HCT116 (cell line): ENCODE data around the gene CLOCK. TPM values are rescaled to one million over a fixed set of nuclear protein-coding genes. Genes with fewer than 3 reads are reported as not detected.

Source experiments
- ATAC-seq: fragments of 200-7000 bp; cut with Tn5 transposase; 2 replicates; pipeline ENCODE4 v1.9.1; 2020; ENCODE audit warnings: mild to moderate bottlenecking, moderate library complexity
- BruUV-seq: library from RNA; stranded (reverse); fragments of 400-500 nt; replicated peaks from 2 replicates; lab custom pipeline; 2021; lab: Mats Ljungman, UMichigan
- CTCF ChIA-PET: fragments of 300-600 bp; sonication (Branson Sonifier 250); formaldehyde crosslinking; loops from one replicate; lab custom pipeline; 2021; ENCODE audit warnings: antibody characterized with exemption; lab: Charles Lee
- POLR2A ChIA-PET: fragments of 300-600, 350-600 bp; sonication (Branson Sonifier 250); formaldehyde crosslinking; loops from one replicate; lab custom pipeline; 2021; ENCODE audit warnings: antibody characterized with exemption; lab: Charles Lee
- RAD21 ChIA-PET, 2 experiments: fragments of 300-600 bp; sonication (Branson Sonifier 250); formaldehyde crosslinking; loops; one replicate each; lab custom pipeline; 2023; ENCODE audit warnings: low total read pairs in 2 of 2; ENCODE audit not compliant: uncharacterized antibody in 2 of 2, unreplicated experiment in 2 of 2, low non-redundant PET in 1 of 2; lab: Charles Lee
- DNase-seq: peaks from one replicate; pipeline ENCODE4 v3.0.0-alpha.2; 2010; ENCODE audit warnings: low read depth, low spot score
- H2AFZ ChIP-seq: fragments of 200-600 bp; shearing (Covaris generic), sonication (generic); 2 replicates; pipeline ENCODE4 v1.6.1; 2017; ENCODE audit warnings: low read depth, mixed run types, mixed read lengths, antibody characterized with exemption, low read length; ENCODE audit not compliant: poor library complexity, severe bottlenecking
- H3K27ac ChIP-seq: 2 replicates; pipeline ENCODE4 v1.5.1; 2012; ENCODE audit warnings: low read depth, low read length
- H3K27me3 ChIP-seq: fragments of 200-600 bp; sonication (generic); 2 replicates; pipeline ENCODE4 v1.6.1; 2016; ENCODE audit warnings: mixed run types, low read length, mixed read lengths; ENCODE audit not compliant: insufficient read depth
- H3K36me3 ChIP-seq, 2 experiments: fragments of 200-500 bp in 1 of 2; fragments of 200-600 bp in 1 of 2; sonication (Bioruptor generic) in 1 of 2; sonication (generic) in 1 of 2; 2 replicates each; pipeline versions ENCODE4 v1.5.1 to v1.6.1; 2014 to 2016; ENCODE audit warnings: low read length in 2 of 2, inconsistent platforms in 1 of 2, mixed read lengths in 1 of 2, mixed run types in 1 of 2; ENCODE audit not compliant: insufficient read depth in 2 of 2, control insufficient read depth in 1 of 2
- H3K4me1 ChIP-seq, 2 experiments: fragments of 200-600 bp in 1 of 2; sonication (generic) in 1 of 2; 2 replicates each; pipeline versions ENCODE4 v1.5.1 to v1.6.1; 2012 to 2017; ENCODE audit warnings: low read length in 2 of 2, inconsistent platforms in 1 of 2, mild to moderate bottlenecking in 1 of 2, mixed read lengths in 1 of 2, mixed run types in 1 of 2, moderate library complexity in 1 of 2; ENCODE audit not compliant: insufficient read depth in 2 of 2, control insufficient read depth in 1 of 2
- H3K4me2 ChIP-seq: fragments of 200-600 bp; sonication (generic); 2 replicates; pipeline ENCODE4 v1.6.1; 2017; ENCODE audit warnings: mixed run types, low read length, mixed read lengths
- H3K4me3 ChIP-seq, 2 experiments: fragments of 200-600 bp in 1 of 2; sonication (generic) in 1 of 2; replicated peaks in 1 of 2; 2 replicates each; pipeline ENCODE4 v1.5.1; 2011 to 2016; ENCODE audit warnings: low read length in 2 of 2, control low read depth in 1 of 2, low read depth in 1 of 2, mild to moderate bottlenecking in 1 of 2, mixed read lengths in 1 of 2, mixed run types in 1 of 2
- H3K79me2 ChIP-seq: fragments of 200-600 bp; sonication (generic); 2 replicates; pipeline ENCODE4 v1.6.1; 2017; ENCODE audit warnings: mild to moderate bottlenecking, mixed run types, low read length, moderate library complexity, mixed read lengths; ENCODE audit not compliant: insufficient read depth
- H3K9ac ChIP-seq: fragments of 200-600 bp; sonication (generic); 2 replicates; pipeline ENCODE4 v1.6.1; 2016; ENCODE audit warnings: low read length, mixed read lengths
- H3K9me2 ChIP-seq: fragments of 200-600 bp; sonication (generic), shearing (Covaris generic); 2 replicates; pipeline ENCODE4 v1.6.1; 2017; ENCODE audit warnings: mixed run types, mild to moderate bottlenecking, moderate library complexity; ENCODE audit not compliant: insufficient read depth
- H3K9me3 ChIP-seq, 2 experiments: fragments of 200-500 bp in 1 of 2; fragments of 200-600 bp in 1 of 2; sonication (Bioruptor generic) in 1 of 2; sonication (generic) in 1 of 2; 2 replicates each; pipeline ENCODE4 v1.6.1; 2014 to 2017; ENCODE audit warnings: low read length in 2 of 2, mixed read lengths in 2 of 2, inconsistent platforms in 1 of 2, low read depth in 1 of 2, mild to moderate bottlenecking in 1 of 2, mixed run types in 1 of 2, moderate library complexity in 1 of 2; ENCODE audit not compliant: control insufficient read depth in 1 of 2, insufficient read depth in 1 of 2
- H4K20me1 ChIP-seq: fragments of 200-600 bp; sonication (generic), shearing (Covaris generic); 2 replicates; pipeline ENCODE4 v1.6.1; 2017; ENCODE audit warnings: mixed run types, mild to moderate bottlenecking, moderate library complexity; ENCODE audit not compliant: insufficient read depth
- CBX3 ChIP-seq: IDR thresholded peaks from 2 replicates; pipeline ENCODE4 v1.6.1; 2012; ENCODE audit warnings: low read depth
- CEBPB ChIP-seq: IDR thresholded peaks from 2 replicates; pipeline ENCODE4 v1.6.1; 2012; ENCODE audit warnings: low read depth
- ELF1 ChIP-seq: IDR thresholded peaks from 2 replicates; pipeline ENCODE4 v1.6.1; 2012; ENCODE audit warnings: low read depth, borderline replicate concordance
- EZH2 ChIP-seq: fragments of 200-600 bp; sonication (generic); IDR thresholded peaks from 2 replicates; pipeline ENCODE4 v1.6.1; 2017; ENCODE audit warnings: antibody characterized with exemption, mixed run types
- FOSL1 ChIP-seq: IDR thresholded peaks from 2 replicates; pipeline ENCODE4 v1.6.1; 2012; ENCODE audit warnings: low read depth
- JUND ChIP-seq: IDR thresholded peaks from 2 replicates; pipeline ENCODE4 v1.6.1; 2012
- POLR2A ChIP-seq: IDR thresholded peaks from 2 replicates; pipeline ENCODE4 v1.7.0; 2011; ENCODE audit warnings: borderline replicate concordance; ENCODE audit not compliant: insufficient read depth, insufficient read length; ENCODE audit errors: extremely low read depth
- RAD21 ChIP-seq: IDR thresholded peaks from 2 replicates; pipeline ENCODE4 v1.6.1; 2012; ENCODE audit warnings: low read depth, mild to moderate bottlenecking
- SIN3A ChIP-seq: IDR thresholded peaks from 2 replicates; pipeline ENCODE4 v1.6.1; 2012; ENCODE audit warnings: low read depth
- SRF ChIP-seq: IDR thresholded peaks from 2 replicates; pipeline ENCODE4 v1.6.1; 2012; ENCODE audit warnings: low read depth
- TCF7L2 ChIP-seq: IDR thresholded peaks from 2 replicates; pipeline ENCODE4 v1.7.0; 2011; ENCODE audit warnings: borderline replicate concordance, inconsistent platforms; ENCODE audit not compliant: insufficient read depth, insufficient read length; ENCODE audit errors: extremely low read depth
- ZNF274 ChIP-seq: fragments of 200-500 bp; sonication (Bioruptor generic); IDR thresholded peaks from 2 replicates; pipeline ENCODE4 v1.6.1; 2014; ENCODE audit warnings: mild to moderate bottlenecking, low read depth, low read length, inconsistent platforms
- intact Hi-C: fragments of 100-400 bp; cut with micrococcal nuclease; formaldehyde crosslinking; loops from 2 replicates; pipeline ENCODE4 v1.10.0; 2022
- total RNA-seq: library from RNA; stranded (reverse); gene quantifications from one replicate; pipeline ENCODE4 v1.2.1, GENCODE V29; 2021; ENCODE audit not compliant: unreplicated experiment
- TF ChIP-seq, protein P1 (sequence below): IDR thresholded peaks from 2 replicates; pipeline ENCODE4 v1.6.1; 2012
- TF ChIP-seq, protein P2 (sequence below): IDR thresholded peaks from 2 replicates; pipeline ENCODE4 v1.6.1; 2012; ENCODE audit warnings: low read depth

The CLOCK gene
- total RNA-seq, 1 experiment from 2014 or later: 38.7 TPM

DNA sequence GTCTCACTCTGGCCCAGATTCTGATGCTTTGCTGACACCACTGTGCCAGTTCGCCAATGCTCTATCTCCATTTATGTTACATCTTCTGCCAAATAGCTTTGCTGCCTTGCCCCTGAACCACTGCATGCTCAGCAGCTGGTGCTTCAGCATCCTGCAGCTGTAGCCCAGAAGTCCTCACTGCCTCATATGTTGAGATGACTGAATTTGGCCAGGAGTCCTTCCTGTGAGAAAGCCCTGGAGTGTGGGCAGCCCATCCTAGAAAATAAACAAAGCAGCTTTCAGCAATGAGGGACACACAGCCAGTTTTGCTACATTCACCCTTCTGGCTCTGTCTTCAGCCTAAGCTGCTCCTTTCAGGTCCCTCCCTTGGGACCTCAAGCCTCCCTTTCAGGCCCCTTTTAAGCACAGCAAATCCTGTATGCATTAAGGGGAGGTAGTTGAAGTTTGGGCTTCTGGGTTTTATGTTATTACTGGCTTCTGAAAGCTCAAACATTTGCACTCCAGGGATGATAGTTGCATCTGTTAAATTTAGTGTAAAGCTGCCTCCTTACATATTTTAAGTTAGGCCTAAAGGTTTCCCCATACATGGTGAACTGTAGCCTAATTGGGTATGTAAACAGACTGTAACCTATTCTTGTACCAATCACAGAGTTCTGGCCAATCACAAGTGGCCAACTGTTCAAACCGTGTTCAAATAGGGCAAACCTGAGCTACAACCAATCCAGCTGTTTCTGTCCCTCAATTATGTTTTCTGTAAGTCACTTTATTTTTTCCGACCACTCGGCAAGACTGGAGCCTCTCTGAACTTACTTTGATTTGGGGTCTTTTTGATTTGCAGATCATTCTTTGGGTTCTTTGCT is 153.0 kb downstream of the CLOCK start:
- CTCF ChIA-PET: interaction anchor here (0.5 kb wide), 1 partner anchor 625 kb away, joined by 3 read pairs; no protein-coding TSS in a partner anchor
- H3K79me2 ChIP-seq: peaks cover 29% of the 10 kb centered on the region
- intact Hi-C loops: loop anchor here (2.0 kb wide), 1 partner anchor 31 kb away; no protein-coding TSS in a partner anchor
- peaks cover 6% of the 10 kb centered on the region; the same call in 1 of the 2 replicates for H4K20me1 ChIP-seq
- no peak for ATAC-seq
- H3K27me3 ChIP-seq: no peaks in the 10 kb centered on the region
- no peak overlapping the region for H3K4me2 ChIP-seq
- peaks cover 18 to 29% of the 10 kb centered on the region in 2 experiments for H3K4me1 ChIP-seq
- TF ChIP-seq CEBPB (no peak), ZNF274 (no peak), JUND (no peak), CBX3 (no peak), SRF (no peak), ELF1 (no peak), TCF7L2 (no peak), EZH2 (no peak), FOSL1 (no peak), RAD21 (no peak), SIN3A (no peak), POLR2A (no peak)
- TF ChIP-seq, protein P1, sequence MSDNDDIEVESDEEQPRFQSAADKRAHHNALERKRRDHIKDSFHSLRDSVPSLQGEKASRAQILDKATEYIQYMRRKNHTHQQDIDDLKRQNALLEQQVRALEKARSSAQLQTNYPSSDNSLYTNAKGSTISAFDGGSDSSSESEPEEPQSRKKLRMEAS: no peak
- TF ChIP-seq, protein P2, sequence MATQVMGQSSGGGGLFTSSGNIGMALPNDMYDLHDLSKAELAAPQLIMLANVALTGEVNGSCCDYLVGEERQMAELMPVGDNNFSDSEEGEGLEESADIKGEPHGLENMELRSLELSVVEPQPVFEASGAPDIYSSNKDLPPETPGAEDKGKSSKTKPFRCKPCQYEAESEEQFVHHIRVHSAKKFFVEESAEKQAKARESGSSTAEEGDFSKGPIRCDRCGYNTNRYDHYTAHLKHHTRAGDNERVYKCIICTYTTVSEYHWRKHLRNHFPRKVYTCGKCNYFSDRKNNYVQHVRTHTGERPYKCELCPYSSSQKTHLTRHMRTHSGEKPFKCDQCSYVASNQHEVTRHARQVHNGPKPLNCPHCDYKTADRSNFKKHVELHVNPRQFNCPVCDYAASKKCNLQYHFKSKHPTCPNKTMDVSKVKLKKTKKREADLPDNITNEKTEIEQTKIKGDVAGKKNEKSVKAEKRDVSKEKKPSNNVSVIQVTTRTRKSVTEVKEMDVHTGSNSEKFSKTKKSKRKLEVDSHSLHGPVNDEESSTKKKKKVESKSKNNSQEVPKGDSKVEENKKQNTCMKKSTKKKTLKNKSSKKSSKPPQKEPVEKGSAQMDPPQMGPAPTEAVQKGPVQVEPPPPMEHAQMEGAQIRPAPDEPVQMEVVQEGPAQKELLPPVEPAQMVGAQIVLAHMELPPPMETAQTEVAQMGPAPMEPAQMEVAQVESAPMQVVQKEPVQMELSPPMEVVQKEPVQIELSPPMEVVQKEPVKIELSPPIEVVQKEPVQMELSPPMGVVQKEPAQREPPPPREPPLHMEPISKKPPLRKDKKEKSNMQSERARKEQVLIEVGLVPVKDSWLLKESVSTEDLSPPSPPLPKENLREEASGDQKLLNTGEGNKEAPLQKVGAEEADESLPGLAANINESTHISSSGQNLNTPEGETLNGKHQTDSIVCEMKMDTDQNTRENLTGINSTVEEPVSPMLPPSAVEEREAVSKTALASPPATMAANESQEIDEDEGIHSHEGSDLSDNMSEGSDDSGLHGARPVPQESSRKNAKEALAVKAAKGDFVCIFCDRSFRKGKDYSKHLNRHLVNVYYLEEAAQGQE: no peak
- TF ChIP-seq, all 23 proteins: peak for 0
- H3K9me3 ChIP-seq: no peaks in the 10 kb centered on the region
- H3K4me3 ChIP-seq: no peak overlapping the region
- H3K27ac ChIP-seq: no peak overlapping the region
- H3K9me2 ChIP-seq: no peaks in the 10 kb centered on the region
- DNase-seq: no peak
- H2AFZ ChIP-seq: no peak overlapping the region
- H3K36me3 ChIP-seq: peaks cover 2 to 12% of the 10 kb centered on the region in 2 experiments; a peak in 1 of 4 replicates
- RAD21 ChIA-PET: no interaction called here
- POLR2A ChIA-PET: interaction anchor here (0.6 to 1.1 kb wide), 2 partner anchors 16 to 39 kb away, joined by 4 to 5 read pairs; no protein-coding TSS in a partner anchor
- H3K9ac ChIP-seq: no peak overlapping the region
- no TSS peak for BruUV-seq
